ENCODE measurements around the gene NT5C1A.

NT5C1A gene

GRCh38 chr1:39690225-39690624 lies 18.3 kb upstream of the NT5C1A start:
- DNase-seq (ENCODE audit: low read depth in 3 of 3, low spot score in 1 of 3), result no peak

DNA sequence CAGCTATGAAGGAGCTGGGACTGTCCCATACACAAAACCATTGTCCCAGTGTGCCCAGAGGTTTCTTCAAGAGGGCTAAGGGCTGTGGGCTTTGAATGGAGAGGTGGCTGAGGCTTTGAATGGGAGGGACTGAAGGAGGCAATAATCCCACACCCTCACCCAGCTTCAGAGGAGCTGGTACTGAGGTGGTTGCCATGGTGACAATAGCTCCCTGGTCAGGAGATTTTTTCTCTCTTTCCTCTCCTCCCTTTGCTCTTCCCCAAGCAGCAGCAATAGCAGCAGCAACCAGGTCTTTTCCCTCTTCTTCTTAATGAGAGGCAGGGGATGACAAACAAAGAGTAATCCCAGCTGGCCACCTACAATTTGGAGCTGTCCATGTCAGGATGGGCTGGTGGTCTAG lies 17.7 kb upstream of the NT5C1A start:
- DNase-seq (ENCODE audit: low read depth in 3 of 3, low spot score in 1 of 3), result no peak

DNA sequence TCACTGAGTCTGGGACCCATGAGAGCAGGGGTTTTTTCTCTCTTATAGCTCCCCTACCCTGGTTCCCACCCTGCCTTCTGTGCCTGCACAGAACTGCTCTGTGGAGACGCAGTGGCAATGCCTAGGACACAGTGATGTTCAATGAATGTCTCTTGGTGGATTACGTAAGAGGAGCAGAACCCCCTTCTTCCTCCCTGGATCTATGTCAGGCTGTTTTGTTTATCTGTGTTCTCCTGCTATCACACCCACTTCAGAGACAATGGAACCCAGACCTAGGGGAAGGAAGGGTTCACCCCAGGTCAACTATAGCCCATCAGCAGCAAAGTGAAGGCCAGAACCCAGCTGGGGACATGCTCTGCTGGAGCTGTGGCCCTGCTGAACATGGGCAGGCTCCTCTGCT lies 17.3 kb upstream of the NT5C1A start:
- DNase-seq (ENCODE audit: low read depth in 3 of 3, low spot score in 1 of 3), result no peak

DNA sequence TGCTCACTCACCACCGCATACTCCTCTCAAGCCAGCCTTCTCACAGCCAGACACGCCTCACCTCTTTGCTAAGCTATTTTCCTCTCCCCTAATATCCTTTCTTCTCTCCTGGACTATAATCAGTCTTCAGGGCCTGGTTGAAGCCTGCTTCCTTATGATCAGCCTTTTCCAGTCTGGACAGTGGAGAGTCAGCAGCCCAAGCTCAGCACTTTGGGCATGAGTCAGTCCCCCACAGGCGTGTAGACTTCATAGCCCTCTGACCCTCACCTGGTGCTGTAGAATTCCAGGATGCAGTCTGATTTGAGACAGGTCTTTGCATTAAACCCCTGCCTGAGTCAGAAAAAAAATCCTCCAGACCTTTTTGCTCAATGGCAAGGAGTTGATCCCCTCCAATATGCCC lies 16.8 kb upstream of the NT5C1A start:
- DNase-seq (ENCODE audit: low read depth in 3 of 3, low spot score in 1 of 3), result no peak

GRCh38 chr1:39687243-39687642 lies 15.3 kb upstream of the NT5C1A start:
- no peak for DNase-seq (ENCODE audit: low read depth in 3 of 3, low spot score in 1 of 3)

- no peak for DNase-seq (ENCODE audit: low read depth in 3 of 3, low spot score in 1 of 3)
Measured at GRCh38 chr1:39685071-39685470, 13.2 kb upstream of the NT5C1A start.

DNA sequence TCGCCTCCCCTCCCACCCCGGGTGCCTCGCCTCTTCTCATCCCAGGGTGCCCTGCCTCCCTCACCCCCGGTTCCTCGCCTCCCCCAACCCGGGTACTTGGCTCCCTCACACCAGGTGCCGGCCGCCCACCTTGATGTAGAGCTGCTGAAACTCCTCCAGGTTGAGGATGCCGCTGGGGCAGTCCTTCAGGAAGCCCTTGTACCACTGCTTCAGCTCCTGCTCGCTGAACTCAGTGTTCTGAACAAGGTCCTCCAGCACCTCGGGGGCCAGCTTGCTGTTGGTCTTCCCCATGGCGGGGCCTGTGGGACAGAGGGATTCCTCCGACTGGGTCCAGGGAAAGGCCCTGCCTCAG lies 12.4 kb upstream of the NT5C1A start:
- no peak for DNase-seq (ENCODE audit: low read depth in 3 of 3, low spot score in 1 of 3)

DNA sequence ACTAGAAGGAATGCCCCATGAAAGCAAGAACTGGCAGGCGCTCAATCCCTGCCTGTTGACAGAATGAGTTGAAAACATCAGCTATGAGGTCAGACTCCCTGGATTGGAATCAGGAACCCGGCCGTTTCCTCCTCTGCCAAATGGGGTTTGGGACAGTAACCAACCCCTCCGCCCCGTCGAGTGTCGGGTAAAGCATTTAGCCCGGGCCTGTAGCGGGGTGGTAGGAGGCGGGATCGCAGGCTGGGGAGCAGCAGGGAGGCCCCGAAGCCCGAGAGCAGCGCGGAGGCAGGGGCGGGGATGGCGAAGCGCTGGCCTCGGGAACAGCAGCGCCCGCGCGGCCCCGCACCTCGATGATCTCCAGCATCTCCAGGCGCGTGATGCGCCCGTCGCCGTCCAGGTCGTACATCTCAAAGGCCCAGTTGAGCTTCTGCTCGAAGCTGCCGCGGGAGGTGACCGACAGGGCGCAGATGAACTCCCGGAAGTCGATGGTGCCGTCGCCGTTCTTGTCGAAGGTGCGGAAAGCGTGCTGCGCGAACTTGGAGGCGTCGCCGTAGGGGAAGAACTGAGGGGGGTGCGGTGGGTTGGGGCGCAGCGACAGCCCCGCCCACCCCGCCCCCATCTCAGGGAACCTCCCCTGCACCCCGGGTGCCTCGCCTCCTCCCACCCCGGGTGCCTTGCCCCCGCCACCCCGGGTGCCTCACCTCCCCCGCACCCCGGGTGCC lies 11.8 kb upstream of the NT5C1A start:
- no peak for DNase-seq (ENCODE audit: low read depth in 3 of 3, low spot score in 1 of 3)

- DNase-seq (ENCODE audit: low read depth in 3 of 3, low spot score in 1 of 3), result no peak
Measured at GRCh38 chr1:39681999-39682398, 10.1 kb upstream of the NT5C1A start.

DNA sequence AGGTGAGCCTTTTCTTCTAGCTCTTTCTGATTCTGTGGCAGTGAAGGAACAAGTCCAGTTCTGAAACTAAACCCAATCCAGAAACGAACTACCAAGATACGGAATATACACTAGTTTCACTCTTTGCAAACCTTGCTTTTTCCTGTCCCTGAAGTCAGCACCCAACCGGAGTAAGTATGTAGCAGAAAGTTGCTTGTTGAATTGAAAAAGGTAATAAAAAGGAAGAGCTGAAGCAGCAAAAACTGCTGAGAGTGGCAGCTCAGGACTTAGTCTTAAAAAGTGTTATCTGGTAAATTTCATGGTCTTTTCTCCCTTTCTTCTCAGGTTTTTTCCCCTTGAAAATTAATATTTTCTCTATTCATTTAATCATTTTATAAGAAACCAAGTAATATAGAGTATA lies 9.4 kb upstream of the NT5C1A start:
- DNase-seq (ENCODE audit: low read depth in 3 of 3, low spot score in 1 of 3), result no peak

DNA sequence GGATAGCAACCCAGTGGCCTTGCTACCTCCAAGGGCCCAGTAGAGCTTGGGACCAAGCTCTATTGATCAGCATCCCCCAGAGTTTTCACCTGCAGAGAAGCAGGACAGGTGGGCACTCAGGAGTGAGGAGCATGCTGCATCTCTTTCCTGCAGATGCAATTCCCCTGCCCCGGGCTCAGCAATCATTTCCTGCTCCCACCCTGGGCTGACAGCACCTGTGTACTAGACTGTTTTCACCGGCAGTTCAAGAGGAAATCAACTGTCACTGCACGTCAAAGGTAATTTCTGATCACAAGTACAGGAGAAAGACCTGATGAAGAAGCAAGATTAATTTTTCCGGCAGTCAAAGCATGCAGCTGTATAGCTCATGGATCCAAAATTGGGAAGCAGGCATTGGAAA lies 8.8 kb upstream of the NT5C1A start:
- no peak for DNase-seq (ENCODE audit: low read depth in 3 of 3, low spot score in 1 of 3)

GRCh38 chr1:39679821-39680220 lies 7.9 kb upstream of the NT5C1A start:
- no peak for DNase-seq (ENCODE audit: low read depth in 3 of 3, low spot score in 1 of 3)

- no peak for DNase-seq (ENCODE audit: low read depth in 3 of 3, low spot score in 1 of 3)
Measured at GRCh38 chr1:39678889-39679288, 7.0 kb upstream of the NT5C1A start.

DNA sequence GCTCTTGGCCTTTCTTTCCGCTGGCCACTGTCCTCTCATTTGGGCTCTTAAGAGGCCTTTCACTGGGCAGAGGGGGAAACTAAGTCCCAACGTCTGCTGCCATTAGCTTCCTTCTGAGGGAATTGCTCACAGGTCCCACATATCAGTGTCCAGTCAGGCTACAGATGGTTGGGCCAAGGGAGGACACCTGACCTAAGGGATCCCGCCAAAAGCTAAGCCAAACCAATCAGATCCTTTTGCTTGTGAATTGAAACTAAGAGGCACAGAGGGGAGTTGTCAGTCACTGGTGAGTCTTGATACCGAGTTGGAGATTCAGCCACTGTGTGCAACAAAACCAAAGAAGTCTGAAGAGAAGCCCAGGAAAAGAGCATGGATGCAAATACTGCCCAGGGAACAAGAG lies 5.7 kb upstream of the NT5C1A start:
- no peak for DNase-seq (ENCODE audit: low read depth in 3 of 3, low spot score in 1 of 3)

- no peak for DNase-seq (ENCODE audit: low read depth in 3 of 3, low spot score in 1 of 3)
Measured at GRCh38 chr1:39676948-39677548, 5.1 kb upstream of the NT5C1A start.

DNA sequence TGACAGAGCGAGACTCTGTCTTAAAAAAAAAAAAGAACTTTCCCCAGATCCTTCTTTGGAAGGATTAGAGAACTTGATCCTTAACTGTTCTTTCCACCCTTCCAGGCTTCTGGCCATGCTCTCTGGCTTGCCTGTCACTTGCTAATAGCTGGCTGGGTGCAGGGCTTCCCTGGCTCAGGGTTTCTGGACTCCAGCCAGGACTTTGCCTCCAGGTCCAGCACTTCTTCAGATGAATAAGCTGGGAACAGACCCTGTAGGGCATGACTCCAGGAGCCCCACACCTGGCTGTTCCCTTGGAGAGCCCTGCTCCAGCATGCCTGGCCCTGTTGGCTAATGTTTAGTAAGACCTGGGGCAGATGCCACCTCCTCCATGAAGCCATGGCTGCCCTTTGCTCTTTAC lies 3.3 kb upstream of the NT5C1A start:
- DNase-seq (ENCODE audit: low read depth in 3 of 3, low spot score in 1 of 3), result no peak

GRCh38 chr1:39673215-39673614 lies 1.3 kb upstream of the NT5C1A start:
- no peak for DNase-seq (ENCODE audit: low read depth in 3 of 3, low spot score in 1 of 3)

GRCh38 chr1:39672551-39672947 lies 642 bp upstream of the NT5C1A start:
- DNase-seq (ENCODE audit: low read depth in 3 of 3, low spot score in 1 of 3), result no peak

DNA sequence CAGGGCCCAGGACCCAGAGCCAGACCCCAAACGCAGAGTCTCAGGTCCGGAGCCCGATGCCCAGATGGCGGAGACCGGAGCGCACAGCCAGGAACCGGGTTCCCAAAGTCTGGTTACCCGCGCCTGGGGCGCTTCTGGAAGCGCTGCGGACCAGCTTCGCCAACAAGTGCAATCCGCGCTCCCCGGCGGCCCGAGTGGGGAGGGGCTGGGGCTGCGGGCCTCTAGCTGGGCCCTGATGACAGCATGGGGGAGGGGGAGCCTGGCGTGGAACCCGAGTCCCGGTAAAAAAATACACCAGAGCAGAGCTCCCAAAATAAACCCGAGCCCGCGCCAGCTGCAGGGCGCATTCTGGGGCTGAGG lies 494 bp downstream of the NT5C1A start:
- no peak for DNase-seq (ENCODE audit: low read depth in 3 of 3, low spot score in 1 of 3)

GRCh38 chr1:39670689-39671088 lies 1.2 kb downstream of the NT5C1A start:
- no peak for DNase-seq (ENCODE audit: low read depth in 3 of 3, low spot score in 1 of 3)

DNA sequence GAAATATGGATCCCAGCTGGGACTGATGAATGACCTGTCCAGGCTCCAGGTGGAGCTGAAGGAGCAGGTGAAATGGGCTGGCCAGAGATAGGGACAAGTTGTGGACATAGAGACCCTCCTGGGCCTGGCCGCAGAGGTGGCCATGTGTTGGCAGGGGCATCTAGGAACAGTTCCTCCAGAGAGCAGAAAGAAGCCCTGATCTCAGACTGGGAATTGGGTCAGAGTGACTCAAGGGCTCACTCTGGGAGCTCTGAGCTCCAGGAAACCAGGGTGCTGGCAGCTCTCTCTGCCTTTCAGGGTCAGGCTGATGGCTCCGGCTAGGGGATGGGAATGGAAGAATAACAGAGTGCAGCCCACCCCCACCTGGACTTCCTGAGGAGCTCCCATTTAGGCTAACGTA lies 3.0 kb downstream of the NT5C1A start:
- DNase-seq (ENCODE audit: low read depth in 3 of 3, low spot score in 1 of 3), result no peak

DNA sequence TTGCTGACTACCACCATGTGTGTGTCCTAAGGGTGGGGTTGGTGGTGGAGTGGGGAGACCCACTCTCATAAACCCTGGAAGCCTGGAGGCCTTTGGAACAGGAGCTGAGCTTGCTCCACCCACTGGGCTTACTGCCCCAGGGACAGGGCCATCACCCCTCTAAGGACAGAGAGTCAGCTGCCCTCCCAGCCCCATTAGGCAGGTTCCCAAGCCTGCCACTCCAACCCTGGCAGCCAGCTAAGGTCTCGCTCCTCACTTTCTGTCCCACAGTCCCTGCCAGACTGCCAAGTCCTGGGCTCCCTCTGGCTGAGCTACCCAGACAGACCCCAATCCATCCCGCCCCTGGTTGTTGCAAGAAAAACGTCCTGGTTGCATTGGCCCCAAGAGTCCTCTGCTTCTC lies 3.8 kb downstream of the NT5C1A start:
- DNase-seq (ENCODE audit: low read depth in 3 of 3, low spot score in 1 of 3), result no peak

- DNase-seq (ENCODE audit: low read depth in 3 of 3, low spot score in 1 of 3), result no peak
Measured at GRCh38 chr1:39666772-39667171, 5.1 kb downstream of the NT5C1A start.

Data from stimulated activated CD4-positive, alpha-beta T cell treated with anti-CD3 and anti-CD28 coated beads, TNF-alpha, amount 100 ng/mL, for 1 hour (primary cell).